Cardiac muscle cell (in vitro differentiated cells and primary cell): Measurements from ENCODE around the gene AP4E1. TPM values are rescaled to one million over a fixed set of nuclear protein-coding genes. Genes with fewer than 3 reads are reported as not detected.
A peak's percentile ranks its signal among the peaks of the same experiment; 100 is the strongest.
"Not testable (repeated sequence)": the region's sequence is repeated elsewhere in the genome, so short reads cannot be mapped to it uniquely, and the experiment has no call there.

Source experiments
- DNase-seq, 2 donors: peaks; one replicate each; pipeline versions ENCODE4 v3.0.0 to v3.0.0-alpha.2; 2010 to 2017; ENCODE audit warnings: low read depth in 1 of 2, low spot score in 1 of 2
- H3K27ac ChIP-seq: fragments of 200-600 bp; sonication (generic); 2 replicates; pipeline ENCODE4 v1.5.1; 2016
- H3K27me3 ChIP-seq: fragments of 200-600 bp; sonication (generic); 2 replicates; pipeline ENCODE4 v1.6.0; 2016; ENCODE audit warnings: control low read depth
- H3K36me3 ChIP-seq: fragments of 200-600 bp; sonication (generic); 2 replicates; pipeline ENCODE4 v1.5.1; 2016; ENCODE audit warnings: control low read depth
- H3K4me1 ChIP-seq: fragments of 200-600 bp; sonication (generic); 2 replicates; pipeline ENCODE4 v1.8.1; 2017; ENCODE audit warnings: low read depth, mild to moderate bottlenecking, mixed run types
- H3K4me3 ChIP-seq: fragments of 200-600 bp; sonication (generic); 2 replicates; pipeline ENCODE4 v1.5.1; 2016; ENCODE audit warnings: mild to moderate bottlenecking
- H3K9me3 ChIP-seq: fragments of 200-600 bp; sonication (generic); 2 replicates; pipeline ENCODE4 v1.5.1; 2017; ENCODE audit warnings: low read depth, mild to moderate bottlenecking, control low read depth
- polyA plus RNA-seq: library from polyadenylated mRNA; unstranded; fragments of >200 nt; fragmentation: Nextera tagmentation; extraction: Ambion mirVana; gene quantifications from 2 replicates; pipeline ENCODE4 v1.2.1, GENCODE V29; 2016
- total RNA-seq: library from RNA; depleted of rRNA; stranded (reverse); fragments of >200 nt; gene quantifications from 2 replicates; pipeline ENCODE4 v1.2.3, GENCODE V29; 2016
- TF ChIP-seq, protein P1 (sequence below): IDR thresholded peaks from 2 replicates; pipeline ENCODE4 v1.5.1; 2012; ENCODE audit warnings: low read depth, mild to moderate bottlenecking, low read length

AP4E1 gene
- total and polyA plus RNA-seq, 2 experiments from 2014 or later = 6.1 to 7.3 TPM

DNA sequence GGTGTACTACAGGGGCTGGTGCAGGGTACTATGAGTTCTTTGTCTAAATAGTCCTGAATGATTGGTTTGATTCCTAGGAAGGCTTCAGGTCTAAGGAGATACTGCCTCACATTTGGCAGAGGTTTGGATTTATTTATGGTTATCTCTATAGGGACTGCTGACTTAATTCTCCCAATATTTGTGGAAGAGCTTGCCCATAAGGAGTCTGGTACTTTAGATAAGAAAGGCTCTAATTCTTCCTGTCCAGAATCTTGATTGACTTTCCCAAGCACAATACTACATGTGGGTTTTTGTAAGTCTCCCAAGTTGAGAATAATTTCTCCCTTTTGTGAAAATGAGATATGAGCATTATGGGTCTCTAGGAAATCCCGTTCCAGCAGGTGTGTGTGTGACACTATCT lies 36.7 kb upstream of the AP4E1 start:
- H3K4me3 ChIP-seq = no peak overlapping the region
- DNase-seq = no peak
- TF ChIP-seq, protein P1, sequence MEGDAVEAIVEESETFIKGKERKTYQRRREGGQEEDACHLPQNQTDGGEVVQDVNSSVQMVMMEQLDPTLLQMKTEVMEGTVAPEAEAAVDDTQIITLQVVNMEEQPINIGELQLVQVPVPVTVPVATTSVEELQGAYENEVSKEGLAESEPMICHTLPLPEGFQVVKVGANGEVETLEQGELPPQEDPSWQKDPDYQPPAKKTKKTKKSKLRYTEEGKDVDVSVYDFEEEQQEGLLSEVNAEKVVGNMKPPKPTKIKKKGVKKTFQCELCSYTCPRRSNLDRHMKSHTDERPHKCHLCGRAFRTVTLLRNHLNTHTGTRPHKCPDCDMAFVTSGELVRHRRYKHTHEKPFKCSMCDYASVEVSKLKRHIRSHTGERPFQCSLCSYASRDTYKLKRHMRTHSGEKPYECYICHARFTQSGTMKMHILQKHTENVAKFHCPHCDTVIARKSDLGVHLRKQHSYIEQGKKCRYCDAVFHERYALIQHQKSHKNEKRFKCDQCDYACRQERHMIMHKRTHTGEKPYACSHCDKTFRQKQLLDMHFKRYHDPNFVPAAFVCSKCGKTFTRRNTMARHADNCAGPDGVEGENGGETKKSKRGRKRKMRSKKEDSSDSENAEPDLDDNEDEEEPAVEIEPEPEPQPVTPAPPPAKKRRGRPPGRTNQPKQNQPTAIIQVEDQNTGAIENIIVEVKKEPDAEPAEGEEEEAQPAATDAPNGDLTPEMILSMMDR = no peak

GRCh38 chr15:50872832-50873426 lies 35.6 kb upstream of the AP4E1 start:
- TF ChIP-seq, protein P1 = no peak
- no peak for DNase-seq
- H3K9me3 ChIP-seq = no peaks in the 10 kb centered on the region
- no peaks in the 10 kb centered on the region for H3K36me3 ChIP-seq
- H3K27ac ChIP-seq = no peak overlapping the region
- H3K4me3 ChIP-seq = no peak overlapping the region
- no peaks in the 10 kb centered on the region for H3K27me3 ChIP-seq
- peaks cover 33% of the 10 kb centered on the region for H3K4me1 ChIP-seq

More for the DNA sequence above, 36.7 kb upstream of the AP4E1 start:
- Histone ChIP-seq H3K27me3 (no peaks in the 10 kb centered on the region), H3K36me3 (no peaks in the 10 kb centered on the region), H3K27ac (no peak overlapping the region), H3K9me3 (no peaks in the 10 kb centered on the region), H3K4me1 (peaks cover 33% of the 10 kb centered on the region)

DNA sequence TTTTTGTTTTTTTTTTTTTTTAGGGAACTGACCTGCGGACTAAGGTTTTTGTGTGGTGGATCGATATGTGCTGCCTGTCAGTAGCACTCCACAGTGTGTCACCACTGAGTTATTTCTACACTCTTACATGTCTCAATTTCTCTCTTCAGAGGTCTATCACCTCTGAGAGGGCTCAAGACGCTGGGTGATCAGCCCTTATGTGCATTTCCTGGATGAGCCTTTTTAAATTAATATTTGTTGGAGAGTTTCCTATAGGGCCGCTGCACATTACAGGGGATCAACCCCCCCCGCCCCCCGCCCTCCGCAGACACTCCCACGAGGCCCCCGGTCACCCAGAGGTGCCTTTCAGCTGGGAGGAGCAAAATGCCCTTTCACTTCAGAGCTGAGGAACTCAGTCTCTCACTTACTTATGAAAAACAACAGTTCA lies 34.5 kb upstream of the AP4E1 start:
- Histone ChIP-seq H3K27me3 (no peaks in the 10 kb centered on the region), H3K4me3 (no peak overlapping the region), H3K9me3 (no peaks in the 10 kb centered on the region), H3K27ac (peak overlapping the region; percentile 26), H3K36me3 (no peaks in the 10 kb centered on the region), H3K4me1 (peaks cover 33% of the 10 kb centered on the region)
- DNase-seq = no peak
- TF ChIP-seq, protein P1 = no peak

- H3K4me1 ChIP-seq = peaks cover 33% of the 10 kb centered on the region
- H3K27me3 ChIP-seq, H3K27ac ChIP-seq: not testable (repeated sequence)
These were observed 33.2 kb upstream of the AP4E1 start for GRCh38 chr15:50875238-50875637.

GRCh38 chr15:50876260-50876988 lies 32.1 kb upstream of the AP4E1 start:
- Histone ChIP-seq H3K36me3 (no peaks in the 10 kb centered on the region), H3K27ac (no peak overlapping the region), H3K9me3 (no peaks in the 10 kb centered on the region), H3K27me3 (no peaks in the 10 kb centered on the region), H3K4me1 (peaks cover 26% of the 10 kb centered on the region), H3K4me3 (no peak overlapping the region)
- TF ChIP-seq, protein P1 = no peak
- DNase-seq = no peak

More at GRCh38 chr15:50875238-50875637, 33.2 kb upstream of the AP4E1 start:
- H3K36me3 ChIP-seq, H3K9me3 ChIP-seq, DNase-seq, H3K4me3 ChIP-seq: not testable (repeated sequence)

- no peaks in the 10 kb centered on the region for H3K9me3 ChIP-seq
- no peak overlapping the region for H3K27ac ChIP-seq
- H3K4me1 ChIP-seq = peaks cover 20% of the 10 kb centered on the region
- DNase-seq = peak; percentile 77 to 95
- no peaks in the 10 kb centered on the region for H3K36me3 ChIP-seq
- H3K4me3 ChIP-seq = no peak overlapping the region
- no peaks in the 10 kb centered on the region for H3K27me3 ChIP-seq
- TF ChIP-seq, protein P1 = peak; percentile 99
These were observed 31.5 kb upstream of the AP4E1 start for GRCh38 chr15:50876989-50877360.
